Dendritic cell treated with granulocyte-macrophage colony-stimulating factor and Interleukin-4, amounts not matched to agents 40 ng/mL and 50 ng/mL, for 4 days (primary cell): Measurements from ENCODE around the gene HMMR.
"Not testable (repeated sequence)": the region's sequence is repeated elsewhere in the genome, so short reads cannot be mapped to it uniquely, and the experiment has no call there.

Source experiments
- H3K27ac Mint-ChIP-seq: one replicate; pipeline ENCODE4 v1.8.0; 2022; ENCODE audit warnings: mild to moderate bottlenecking, mixed read lengths
- H3K27me3 Mint-ChIP-seq: one replicate; pipeline ENCODE4 v1.8.0; 2022; ENCODE audit warnings: mild to moderate bottlenecking, mixed read lengths
- H3K36me3 Mint-ChIP-seq: one replicate; pipeline ENCODE4 v1.8.0; 2022; ENCODE audit warnings: low read depth, mixed read lengths
- H3K4me1 Mint-ChIP-seq: one replicate; pipeline ENCODE4 v1.8.0; 2022; ENCODE audit warnings: low read depth, mixed read lengths
- H3K4me3 Mint-ChIP-seq: one replicate; pipeline ENCODE4 v1.8.0; 2022; ENCODE audit warnings: mild to moderate bottlenecking, moderate library complexity, mixed read lengths
- H3K9me3 Mint-ChIP-seq: one replicate; pipeline ENCODE4 v1.8.0; 2022; ENCODE audit warnings: mixed read lengths
- intact Hi-C: fragments of 100-400 bp; cut with micrococcal nuclease; formaldehyde crosslinking; loops from one replicate; pipeline ENCODE4 v1.15.0; 2022

Gene HMMR

DNA sequence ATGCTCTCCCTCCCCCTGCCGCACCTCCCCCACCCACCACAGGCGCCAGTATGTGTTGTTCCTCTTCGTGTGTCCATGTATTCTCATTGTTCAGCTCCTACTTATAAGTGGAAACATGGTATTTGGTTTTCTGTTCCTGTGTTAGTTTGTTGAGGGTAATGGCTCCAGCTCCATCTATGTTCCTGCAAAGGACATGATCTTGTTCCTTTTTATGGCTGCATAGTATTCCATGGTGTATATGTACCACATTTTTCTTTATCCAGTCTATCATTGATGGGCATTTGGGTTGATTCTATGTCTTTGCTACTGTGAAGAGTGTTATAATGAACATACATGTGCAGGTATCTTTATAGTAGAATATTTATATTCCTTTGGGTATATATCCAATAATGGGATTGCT is 76.0 kb downstream of the HMMR start:
- intact Hi-C loops, H3K27me3 Mint-ChIP-seq, H3K4me1 Mint-ChIP-seq: not testable (repeated sequence)

DNA sequence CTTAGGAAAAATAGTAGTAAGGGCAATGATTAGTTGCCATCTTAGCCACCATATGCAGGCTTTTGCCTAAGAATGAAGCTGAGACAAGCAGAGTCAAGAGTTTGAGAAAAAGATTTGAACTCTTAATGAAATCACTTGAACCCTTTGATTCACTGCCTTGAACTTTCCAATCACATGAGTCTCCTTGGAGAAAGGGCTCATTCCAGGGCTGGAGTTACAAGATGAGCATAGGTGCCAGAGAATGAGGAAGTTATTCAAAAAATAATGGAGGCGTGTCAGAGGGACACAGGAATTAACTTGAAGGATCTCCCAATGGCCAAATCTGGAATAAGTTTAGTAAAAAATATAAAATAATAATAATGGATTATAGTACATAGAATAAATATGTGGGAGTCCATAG is 80.3 kb downstream of the HMMR start:
- Mint-ChIP-seq H3K4me1 (no peaks in the 10 kb centered on the region), H3K27ac (no peak overlapping the region), H3K36me3 (no peaks in the 10 kb centered on the region), H3K9me3 (no peaks in the 10 kb centered on the region), H3K4me3 (no peak overlapping the region), H3K27me3 (peaks cover 3% of the 10 kb centered on the region)
- intact Hi-C loops, result no loop called here

More for the DNA sequence above, 76.0 kb downstream of the HMMR start:
- not testable (repeated sequence) for H3K4me3 Mint-ChIP-seq, H3K9me3 Mint-ChIP-seq, H3K36me3 Mint-ChIP-seq, H3K27ac Mint-ChIP-seq
